SK-N-MC (cell line): ENCODE measurements around the gene PTPN18.

Source experiments
- EZH2 ChIP-seq: fragments of 200-600 bp; sonication (generic); IDR thresholded peaks from one replicate; pipeline ENCODE4 v1.6.1; 2017; ENCODE audit warnings: antibody characterized with exemption
- FOXP2 ChIP-seq: optimal IDR thresholded peaks from 2 replicates; pipeline ENCODE3; 2011; ENCODE audit warnings: mild to moderate bottlenecking, moderate library complexity; ENCODE audit not compliant: insufficient read depth; ENCODE audit errors: extremely low read length, control extremely low read depth
- POLR2AphosphoS5 ChIP-seq: IDR thresholded peaks from 2 replicates; pipeline ENCODE4 v1.6.1; 2012; ENCODE audit warnings: mild to moderate bottlenecking, low read depth, low read length, borderline replicate concordance

DNA sequence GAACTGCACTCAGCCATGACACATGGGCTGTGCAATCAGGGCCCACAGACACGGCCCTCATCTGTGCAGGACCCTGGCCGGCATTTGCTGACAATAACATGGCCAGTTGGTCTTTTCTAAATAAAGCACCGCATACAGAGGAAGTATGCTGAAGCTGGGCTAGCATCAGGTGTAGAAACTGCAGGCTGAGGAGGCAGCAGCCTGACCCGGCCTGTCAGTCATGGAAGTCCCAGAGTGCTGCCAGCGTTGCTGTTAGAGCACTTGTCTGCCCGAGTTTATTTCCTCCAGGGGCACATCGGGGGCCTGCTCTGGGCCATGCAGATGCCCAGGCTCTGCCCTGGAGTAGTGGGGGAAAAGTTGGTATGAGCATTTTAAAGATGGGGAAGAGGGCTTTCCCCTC is 4.1 kb upstream of the PTPN18 start:
- TF ChIP-seq EZH2 (no peak), POLR2AphosphoS5 (no peak), FOXP2 (no peak)
